MCF 10A (cell line): ENCODE data around the gene CAMTA1. TPM values are rescaled to one million over a fixed set of nuclear protein-coding genes. Genes with fewer than 3 reads are reported as not detected.

ENCODE experiments used
- BruUV-seq: library from RNA; stranded (reverse); fragments of 400-500 nt; replicated peaks from 2 replicates; lab custom pipeline; 2021; lab: Mats Ljungman, UMichigan
- CTCF ChIA-PET: fragments of 300-600 bp; sonication (Branson Sonifier 250); formaldehyde crosslinking; extraction: SDS; loops from one replicate; lab custom pipeline; 2021; ENCODE audit warnings: antibody characterized with exemption, inconsistent platforms; lab: Yijun Ruan, JAX
- POLR2A ChIA-PET: fragments of 300-600, 350-650 bp; sonication (Branson Sonifier 250); formaldehyde crosslinking; extraction: SDS; loops from one replicate; lab custom pipeline; 2020; ENCODE audit warnings: antibody characterized with exemption, inconsistent platforms; lab: Yijun Ruan, JAX
- DNase-seq: peaks from one replicate; pipeline ENCODE4 v3.0.0-alpha.2; 2018; ENCODE audit not compliant: unreplicated experiment
- H3K27ac Mint-ChIP-seq: one replicate; pipeline ENCODE4 v1.8.0; 2022; ENCODE audit warnings: mild to moderate bottlenecking, low read depth, mixed read lengths; ENCODE audit not compliant: unreplicated experiment
- H3K27me3 Mint-ChIP-seq: one replicate; pipeline ENCODE4 v1.8.0; 2022; ENCODE audit warnings: mixed read lengths; ENCODE audit not compliant: insufficient read depth, unreplicated experiment
- H3K36me3 Mint-ChIP-seq: one replicate; pipeline ENCODE4 v1.8.0; 2022; ENCODE audit warnings: mild to moderate bottlenecking, moderate library complexity, mixed read lengths; ENCODE audit not compliant: insufficient read depth, unreplicated experiment
- H3K4me1 Mint-ChIP-seq: one replicate; pipeline ENCODE4 v1.8.0; 2022; ENCODE audit warnings: mixed read lengths; ENCODE audit not compliant: insufficient read depth, unreplicated experiment
- H3K4me3 Mint-ChIP-seq: one replicate; pipeline ENCODE4 v1.8.0; 2022; ENCODE audit warnings: mild to moderate bottlenecking, moderate library complexity, mixed read lengths; ENCODE audit not compliant: unreplicated experiment
- H3K9me3 Mint-ChIP-seq: one replicate; pipeline ENCODE4 v1.8.0; 2022; ENCODE audit warnings: mixed read lengths; ENCODE audit not compliant: unreplicated experiment
- intact Hi-C: fragments of 100-400 bp; cut with micrococcal nuclease; formaldehyde crosslinking; loops from 2 replicates; pipeline ENCODE4 v1.14.1; 2022
- total RNA-seq: library from RNA; stranded (reverse); gene quantifications from 2 replicates; pipeline ENCODE4 v1.2.3, GENCODE V29; 2022
- TF ChIP-seq, protein P1 (sequence below): fragments of 200-600 bp; IDR thresholded peaks from one replicate; pipeline ENCODE4 v1.8.0; 2022; ENCODE audit warnings: antibody characterized with exemption, mild to moderate bottlenecking; ENCODE audit not compliant: unreplicated experiment

Gene CAMTA1
- total RNA-seq, 1 experiment from 2014 or later, result 74.1 TPM

DNA sequence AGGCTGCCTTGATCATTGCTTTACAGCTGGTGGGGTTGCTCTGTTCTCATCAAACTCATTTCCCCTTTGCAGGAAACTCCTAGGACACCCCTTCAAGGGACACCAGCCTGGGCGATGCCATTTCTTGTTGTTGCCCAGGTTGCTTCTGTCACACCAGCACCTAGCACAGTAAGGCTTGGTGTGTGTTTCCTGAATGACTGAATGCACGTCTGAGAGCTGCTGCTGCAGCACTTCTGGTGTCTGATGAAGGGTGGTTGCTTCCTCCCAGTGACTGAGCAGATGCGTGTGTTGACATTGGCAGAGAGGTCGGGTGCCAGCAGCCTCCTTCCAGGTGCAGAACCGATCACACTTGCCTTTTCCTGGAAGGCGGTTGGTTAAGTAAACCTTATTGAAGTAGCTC is 477.4 kb downstream of the CAMTA1 start:
- Mint-ChIP-seq H3K4me1 (peaks cover 36% of the 10 kb centered on the region), H3K27ac (peak overlapping the region; percentile 43), H3K36me3 (no peaks in the 10 kb centered on the region), H3K9me3 (no peaks in the 10 kb centered on the region), H3K27me3 (no peaks in the 10 kb centered on the region), H3K4me3 (no peak overlapping the region)
- TF ChIP-seq, protein P1, sequence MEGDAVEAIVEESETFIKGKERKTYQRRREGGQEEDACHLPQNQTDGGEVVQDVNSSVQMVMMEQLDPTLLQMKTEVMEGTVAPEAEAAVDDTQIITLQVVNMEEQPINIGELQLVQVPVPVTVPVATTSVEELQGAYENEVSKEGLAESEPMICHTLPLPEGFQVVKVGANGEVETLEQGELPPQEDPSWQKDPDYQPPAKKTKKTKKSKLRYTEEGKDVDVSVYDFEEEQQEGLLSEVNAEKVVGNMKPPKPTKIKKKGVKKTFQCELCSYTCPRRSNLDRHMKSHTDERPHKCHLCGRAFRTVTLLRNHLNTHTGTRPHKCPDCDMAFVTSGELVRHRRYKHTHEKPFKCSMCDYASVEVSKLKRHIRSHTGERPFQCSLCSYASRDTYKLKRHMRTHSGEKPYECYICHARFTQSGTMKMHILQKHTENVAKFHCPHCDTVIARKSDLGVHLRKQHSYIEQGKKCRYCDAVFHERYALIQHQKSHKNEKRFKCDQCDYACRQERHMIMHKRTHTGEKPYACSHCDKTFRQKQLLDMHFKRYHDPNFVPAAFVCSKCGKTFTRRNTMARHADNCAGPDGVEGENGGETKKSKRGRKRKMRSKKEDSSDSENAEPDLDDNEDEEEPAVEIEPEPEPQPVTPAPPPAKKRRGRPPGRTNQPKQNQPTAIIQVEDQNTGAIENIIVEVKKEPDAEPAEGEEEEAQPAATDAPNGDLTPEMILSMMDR, result no peak
- CTCF ChIA-PET, result interaction anchor here (0.5 to 1.0 kb wide), 6 partner anchors 9 to 892 kb away, joined by 3 to 7 read pairs (median 3); no protein-coding TSS in a partner anchor
- POLR2A ChIA-PET, result interaction anchor here (0.7 to 1.7 kb wide), 4 partner anchors 19 to 39 kb away, joined by 3 to 6 read pairs (median 4); no protein-coding TSS in a partner anchor
- BruUV-seq, result no TSS peak
- peak; percentile 81 for DNase-seq
- intact Hi-C loops, result no loop called here

DNA sequence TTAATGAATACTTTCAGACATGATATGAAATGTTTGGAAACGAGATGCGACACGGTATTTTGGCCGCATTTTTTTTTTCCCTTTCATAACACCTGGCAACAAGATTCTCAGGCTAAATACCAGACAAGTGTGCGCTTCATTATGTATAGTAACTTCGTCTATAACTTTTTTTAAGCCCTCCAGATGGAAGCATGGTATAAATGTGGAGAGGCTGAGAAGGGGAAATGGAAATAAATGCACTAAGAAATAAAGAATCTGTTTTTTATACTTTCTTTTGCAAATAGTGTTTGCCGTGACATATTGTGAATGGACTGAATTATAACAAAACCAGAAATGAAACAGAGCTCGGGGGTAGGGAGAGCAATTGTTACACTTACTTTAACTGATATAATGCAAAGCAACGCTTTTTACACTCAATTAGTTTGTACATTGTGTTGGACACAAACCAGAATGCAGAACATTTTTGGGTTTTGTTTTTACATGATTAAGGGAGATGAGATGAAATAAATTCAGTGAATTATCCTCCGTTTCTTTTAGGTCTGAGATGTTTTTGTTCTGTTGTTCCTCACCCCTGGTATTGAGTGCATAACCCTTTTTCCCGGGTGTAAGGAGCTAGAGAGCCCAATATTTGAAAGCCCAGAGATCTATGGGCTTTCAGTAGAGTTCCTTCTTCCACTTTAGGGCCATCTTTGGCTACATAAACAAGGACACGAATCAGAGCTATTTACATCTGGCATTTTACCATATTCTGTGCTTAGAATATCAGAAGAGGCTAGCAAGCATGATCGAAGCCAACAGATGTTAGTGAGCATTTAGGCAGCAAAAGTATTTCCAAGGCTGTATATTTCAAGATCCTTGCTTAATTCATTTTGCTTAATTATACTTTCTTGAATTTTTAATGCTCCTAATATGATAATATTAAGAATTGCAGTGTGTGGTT is 478.0 kb downstream of the CAMTA1 start:
- Mint-ChIP-seq H3K9me3 (peaks cover 6% of the 10 kb centered on the region), H3K27me3 (no peaks in the 10 kb centered on the region), H3K4me1 (peaks cover 43% of the 10 kb centered on the region), H3K4me3 (no peak overlapping the region), H3K36me3 (no peaks in the 10 kb centered on the region), H3K27ac (peak overlapping the region; percentile 43)
- TF ChIP-seq, protein P1, result no peak
- intact Hi-C loops, result no loop called here
- ChIA-PET POLR2A (interaction anchor here (0.8 to 1.7 kb wide), 3 partner anchors 18 to 40 kb away, joined by 3 to 6 read pairs (median 4); no protein-coding TSS in a partner anchor), CTCF (interaction anchor here (0.5 to 1.0 kb wide), 5 partner anchors 9 to 891 kb away, joined by 3 to 7 read pairs (median 3); no protein-coding TSS in a partner anchor)
- BruUV-seq, result no TSS peak
- no peak for DNase-seq

DNA sequence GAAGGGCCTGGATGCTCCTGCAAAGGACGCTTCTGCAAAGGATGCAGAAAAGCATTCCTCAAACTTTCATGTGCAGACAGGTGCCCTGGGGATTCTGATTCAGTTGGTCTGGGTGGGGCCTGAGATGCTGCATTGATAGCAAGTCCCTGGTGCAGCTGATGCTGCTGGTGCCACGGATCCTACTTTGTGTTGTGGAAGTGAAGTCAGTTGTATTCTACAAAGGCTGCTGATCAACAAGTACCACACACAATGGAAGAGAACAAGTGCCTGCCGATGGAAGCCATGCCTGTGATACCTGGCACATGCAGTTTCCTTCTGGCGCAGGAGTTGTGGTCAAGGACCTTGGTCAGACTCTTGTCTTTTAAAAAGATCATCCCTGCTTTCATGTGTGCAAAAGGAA is 478.8 kb downstream of the CAMTA1 start:
- DNase-seq, result no peak
- CTCF ChIA-PET, result no interaction called here
- BruUV-seq, result no TSS peak
- no peaks in the 10 kb centered on the region for H3K27me3 Mint-ChIP-seq
- H3K4me3 Mint-ChIP-seq, result no peak overlapping the region
- POLR2A ChIA-PET, result no interaction called here
- peaks cover 8% of the 10 kb centered on the region for H3K9me3 Mint-ChIP-seq
- no peak overlapping the region for H3K27ac Mint-ChIP-seq
- H3K36me3 Mint-ChIP-seq, result no peaks in the 10 kb centered on the region
- H3K4me1 Mint-ChIP-seq, result peaks cover 43% of the 10 kb centered on the region
- intact Hi-C loops, result no loop called here
- TF ChIP-seq, protein P1, result no peak

DNA sequence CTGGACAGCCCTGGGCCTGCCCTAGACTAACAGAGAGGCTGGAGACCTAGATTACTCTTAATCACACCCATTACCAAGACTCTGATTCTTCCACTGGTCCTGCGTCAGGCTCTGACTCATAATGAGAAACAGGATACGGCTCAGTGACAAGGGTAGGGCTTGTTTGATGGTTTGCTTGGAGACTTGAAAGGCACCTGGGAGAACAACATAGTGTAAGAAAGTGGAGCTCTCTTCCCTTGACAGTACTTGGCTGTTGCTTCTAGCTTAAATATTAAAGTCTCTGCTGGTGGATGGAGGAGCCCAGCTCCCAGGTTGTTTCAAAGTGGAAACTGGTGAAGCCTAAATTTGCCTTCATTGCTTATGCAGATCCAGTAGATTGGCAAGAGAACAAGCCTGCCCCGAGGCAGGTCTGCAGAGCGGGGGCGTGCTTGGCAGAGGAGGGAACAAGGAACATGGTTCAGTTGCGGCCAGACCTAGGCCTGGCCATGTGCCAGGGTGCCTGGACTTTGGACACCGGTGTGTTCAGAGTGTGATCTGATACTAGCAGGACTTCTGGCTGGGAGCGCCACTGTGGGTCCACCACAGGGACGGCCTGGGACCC is 480.6 kb downstream of the CAMTA1 start:
- TF ChIP-seq, protein P1, result no peak
- peaks cover 17% of the 10 kb centered on the region for H3K9me3 Mint-ChIP-seq
- H3K27ac Mint-ChIP-seq, result peak overlapping the region; percentile 80
- ChIA-PET POLR2A (interaction anchor here (1.0 to 1.4 kb wide), 3 partner anchors 16 to 205 kb away, joined by 3 to 5 read pairs (median 3); no protein-coding TSS in a partner anchor), CTCF (no interaction called here)
- H3K4me3 Mint-ChIP-seq, result peak overlapping the region; percentile 41
- H3K27me3 Mint-ChIP-seq, result no peaks in the 10 kb centered on the region
- intact Hi-C loops, result loop anchor here (5.0 kb wide), 1 partner anchor 136 kb away; no protein-coding TSS in a partner anchor
- peaks cover 43% of the 10 kb centered on the region for H3K4me1 Mint-ChIP-seq
- DNase-seq, result peak; percentile 98
- no TSS peak for BruUV-seq
- H3K36me3 Mint-ChIP-seq, result no peaks in the 10 kb centered on the region
